ENCODE measurements around the gene BBS7.

Gene BBS7

GRCh38 chr4:121827853-121828252 is 42.4 kb downstream of the BBS7 start:
- H3K4me3 ChIP-seq (replicated peaks; ENCODE audit: insufficient read depth, low read length): no peak overlapping the region
- H3K27ac ChIP-seq (replicated peaks): no peak overlapping the region
- H3K27me3 ChIP-seq (ENCODE audit: insufficient read depth, poor library complexity, severe bottlenecking): no peaks in the 10 kb centered on the region
- DNase-seq (ENCODE audit: low read depth in 1 of 2, low spot score in 1 of 2): no peak
- TF ChIP-seq POLR2AphosphoS5 (IDR thresholded peaks at IDR 0.05; ENCODE audit: low read depth) (no peak), SPI1 (IDR thresholded peaks at IDR 0.05; ENCODE audit: borderline replicate concordance, low read depth) (no peak), REST (IDR thresholded peaks at IDR 0.05; ENCODE audit: insufficient replicate concordance, low read depth) (no peak), GABPA (IDR thresholded peaks at IDR 0.05; ENCODE audit: low read depth) (no peak), CTCF (IDR thresholded peaks at IDR 0.05; ENCODE audit: insufficient read depth, low read length) (no peak)

- H3K27me3 ChIP-seq (ENCODE audit: insufficient read depth, poor library complexity, severe bottlenecking): no peaks in the 10 kb centered on the region
- no peak for TF ChIP-seq SPI1 (IDR thresholded peaks at IDR 0.05; ENCODE audit: borderline replicate concordance, low read depth)
- no peak for TF ChIP-seq CTCF (IDR thresholded peaks at IDR 0.05; ENCODE audit: insufficient read depth, low read length)
- TF ChIP-seq REST (IDR thresholded peaks at IDR 0.05; ENCODE audit: insufficient replicate concordance, low read depth): no peak
- TF ChIP-seq GABPA (IDR thresholded peaks at IDR 0.05; ENCODE audit: low read depth): no peak
- no peak for TF ChIP-seq POLR2AphosphoS5 (IDR thresholded peaks at IDR 0.05; ENCODE audit: low read depth)
- H3K27ac ChIP-seq (replicated peaks): no peak overlapping the region
- no peak overlapping the region for H3K4me3 ChIP-seq (replicated peaks; ENCODE audit: insufficient read depth, low read length)
- no peak for DNase-seq (ENCODE audit: low read depth in 1 of 2, low spot score in 1 of 2)
These were observed 45.3 kb downstream of the BBS7 start for GRCh38 chr4:121824950-121825349.

- H3K27me3 ChIP-seq (ENCODE audit: insufficient read depth, poor library complexity, severe bottlenecking): no peaks in the 10 kb centered on the region
- no peak for TF ChIP-seq SPI1 (IDR thresholded peaks at IDR 0.05; ENCODE audit: borderline replicate concordance, low read depth)
- TF ChIP-seq CTCF (IDR thresholded peaks at IDR 0.05; ENCODE audit: insufficient read depth, low read length): no peak
- TF ChIP-seq POLR2AphosphoS5 (IDR thresholded peaks at IDR 0.05; ENCODE audit: low read depth): no peak
- TF ChIP-seq REST (IDR thresholded peaks at IDR 0.05; ENCODE audit: insufficient replicate concordance, low read depth): no peak
- TF ChIP-seq GABPA (IDR thresholded peaks at IDR 0.05; ENCODE audit: low read depth): no peak
- H3K4me3 ChIP-seq (replicated peaks; ENCODE audit: insufficient read depth, low read length): peak overlapping the region; percentile 31
- DNase-seq (ENCODE audit: low read depth in 1 of 2, low spot score in 1 of 2): no peak
- H3K27ac ChIP-seq (replicated peaks): peak overlapping the region; percentile 97
These were observed 46.1 kb downstream of the BBS7 start for GRCh38 chr4:121824171-121824527.
